CD14-positive monocyte (primary cell): ENCODE data around the gene PHF13. TPM values are rescaled to one million over a fixed set of nuclear protein-coding genes. Genes with fewer than 3 reads are reported as not detected.

Experiments used
- DNase-seq, 3 donors: peaks; one replicate each; pipeline ENCODE4 v3.0.0-alpha.2; 2011 to 2022
- H2AFZ ChIP-seq: 2 replicates; pipeline ENCODE4 v1.6.0; 2012; ENCODE audit warnings: mild to moderate bottlenecking, low read depth, low read length, inconsistent platforms; ENCODE audit not compliant: insufficient read depth, poor library complexity, severe bottlenecking
- H3K27ac ChIP-seq, 2 donors: 1 replicate in 1 of 2; 2 replicates in 1 of 2; pipeline ENCODE4 v1.5.1; 2012 to 2013; ENCODE audit warnings: low read length in 2 of 2, control low read depth in 1 of 2, inconsistent platforms in 1 of 2, low read depth in 1 of 2, mild to moderate bottlenecking in 1 of 2
- H3K27me3 ChIP-seq, 2 donors: one replicate each; pipeline versions ENCODE4 v1.6.0 to v1.6.1; 2011 to 2013; ENCODE audit warnings: low read length in 2 of 2; ENCODE audit not compliant: control insufficient read depth in 2 of 2, insufficient read depth in 2 of 2
- H3K36me3 ChIP-seq, 2 donors: replicated peaks in 1 of 2; 1 replicate in 1 of 2; 2 replicates in 1 of 2; pipeline versions ENCODE4 v1.5.1 to v1.6.1; 2012 to 2013; ENCODE audit warnings: low read length in 2 of 2, control low read depth in 1 of 2, inconsistent platforms in 1 of 2, mild to moderate bottlenecking in 1 of 2; ENCODE audit not compliant: insufficient read depth in 2 of 2, control insufficient read depth in 1 of 2
- H3K4me1 ChIP-seq, 2 donors: 1 replicate in 1 of 2; 2 replicates in 1 of 2; pipeline versions ENCODE4 v1.5.1 to v1.6.1; 2012 to 2013; ENCODE audit warnings: low read length in 2 of 2, control low read depth in 1 of 2, inconsistent platforms in 1 of 2, mild to moderate bottlenecking in 1 of 2, moderate library complexity in 1 of 2; ENCODE audit not compliant: insufficient read depth in 2 of 2, control insufficient read depth in 1 of 2
- H3K4me2 ChIP-seq: replicated peaks from 2 replicates; pipeline ENCODE3; 2012; ENCODE audit warnings: low read length, moderate library complexity, mild to moderate bottlenecking; ENCODE audit not compliant: poor library complexity, severe bottlenecking; ENCODE audit errors: extremely low read depth
- H3K4me3 ChIP-seq, 3 experiments: fragments of 200-600 bp in 1 of 3; sonication (generic) in 1 of 3; replicated peaks in 1 of 3; 1 replicate in 2 of 3; 2 replicates in 1 of 3; pipeline ENCODE4 v1.5.1; 2011 to 2013; ENCODE audit warnings: low read length in 3 of 3, mild to moderate bottlenecking in 3 of 3, control low read depth in 2 of 3, low read depth in 2 of 3, inconsistent platforms in 1 of 3, moderate library complexity in 1 of 3
- H3K79me2 ChIP-seq: 2 replicates; pipeline ENCODE4 v1.6.0; 2012; ENCODE audit warnings: mild to moderate bottlenecking, control low read depth, inconsistent platforms, low read length, moderate library complexity; ENCODE audit not compliant: insufficient read depth
- H3K9ac ChIP-seq: 2 replicates; pipeline ENCODE4 v1.6.0; 2017; ENCODE audit warnings: low read length, mild to moderate bottlenecking; ENCODE audit not compliant: insufficient read depth, poor library complexity, severe bottlenecking
- H3K9me3 ChIP-seq, 2 donors: replicated peaks in 1 of 2; 1 replicate in 1 of 2; 2 replicates in 1 of 2; pipeline versions ENCODE4 v1.5.1 to v1.6.1; 2012 to 2013; ENCODE audit warnings: low read length in 2 of 2, control low read depth in 1 of 2; ENCODE audit not compliant: control insufficient read depth in 1 of 2, insufficient read depth in 1 of 2
- H4K20me1 ChIP-seq: 2 replicates; pipeline ENCODE4 v1.6.0; 2012; ENCODE audit warnings: mild to moderate bottlenecking, low read length, control low read depth, moderate library complexity; ENCODE audit not compliant: insufficient read depth
- H3K27ac Mint-ChIP-seq, 7 donors: one replicate each; pipeline ENCODE4 v1.8.0; 2020; ENCODE audit warnings: mild to moderate bottlenecking in 7 of 7, mixed read lengths in 7 of 7, moderate library complexity in 6 of 7, inconsistent platforms in 2 of 7
- H3K27me3 Mint-ChIP-seq, 3 donors: one replicate each; pipeline ENCODE4 v1.8.0; 2021 to 2022; ENCODE audit warnings: low read depth in 3 of 3, mild to moderate bottlenecking in 3 of 3, mixed read lengths in 3 of 3, moderate library complexity in 3 of 3, inconsistent platforms in 1 of 3
- H3K36me3 Mint-ChIP-seq, 2 donors: one replicate each; pipeline ENCODE4 v1.8.0; 2020; ENCODE audit warnings: mixed read lengths in 2 of 2, inconsistent platforms in 1 of 2, mild to moderate bottlenecking in 1 of 2
- H3K4me1 Mint-ChIP-seq: one replicate; pipeline ENCODE4 v1.8.0; 2020; ENCODE audit warnings: mild to moderate bottlenecking, mixed read lengths
- H3K4me3 Mint-ChIP-seq, 2 donors: one replicate each; pipeline ENCODE4 v1.8.0; 2020; ENCODE audit warnings: mild to moderate bottlenecking in 2 of 2, mixed read lengths in 2 of 2, moderate library complexity in 1 of 2
- H3K9me3 Mint-ChIP-seq, 7 donors: one replicate each; pipeline ENCODE4 v1.8.0; 2020 to 2022; ENCODE audit warnings: mixed read lengths in 7 of 7, mild to moderate bottlenecking in 6 of 7, moderate library complexity in 6 of 7, inconsistent platforms in 2 of 7
- WGBS: methylation state at CpG from one replicate; pipeline ENCODE4 v1.1.5; 2013; ENCODE audit warnings: missing lambda C conversion rate; ENCODE audit not compliant: insufficient coverage; 5-methylcytosine and 5-hydroxymethylcytosine counted together
- intact Hi-C, 2 donors: fragments of 100-400 bp; cut with micrococcal nuclease; formaldehyde crosslinking; loops; one replicate each; pipeline versions ENCODE4 v1.15.0 to v1.15.1; 2023
- polyA plus RNA-seq, 3 donors: library from polyadenylated mRNA; depleted of rRNA in 1 of 3; unstranded in 2 of 3; stranded (reverse) in 1 of 3; fragments of 300-500 nt in 2 of 3; fragments of >200 nt in 1 of 3; fragmentation: Illumina TruSeq in 2 of 3; gene quantifications; 1 replicate in 2 of 3; 2 replicates in 1 of 3; pipeline ENCODE4 v1.2.3, GENCODE V29; 2012 to 2021
- TF ChIP-seq, protein P1 (sequence below): fragments of 200-600 bp; IDR thresholded peaks from one replicate; pipeline ENCODE4 v1.8.0; 2022; ENCODE audit warnings: antibody characterized with exemption, mild to moderate bottlenecking

Gene PHF13
- polyA plus RNA-seq, 3 donors, result 1.0 to 7.3 (median 1.7) TPM

DNA sequence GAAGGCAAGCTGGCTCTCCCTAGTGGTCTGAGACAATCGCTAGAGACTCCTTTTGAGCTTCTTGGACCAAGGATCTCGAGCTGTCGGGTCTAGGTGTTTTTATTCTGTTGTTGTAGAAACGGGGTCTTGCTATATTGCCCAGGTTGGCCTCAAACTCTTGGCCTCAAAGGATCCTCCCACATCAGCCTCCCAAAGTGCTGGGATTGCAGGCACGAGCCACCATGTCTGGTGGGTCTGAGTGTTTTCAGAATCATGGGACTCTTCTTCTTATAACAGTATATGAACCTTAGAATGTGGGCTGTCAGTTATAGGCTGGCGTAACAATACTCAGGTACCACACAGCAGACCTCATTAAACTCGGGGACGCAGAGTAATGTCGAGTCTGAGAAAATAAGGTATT lies 55.0 kb downstream of the PHF13 start:
- DNase-seq, result no peak
- Mint-ChIP-seq H3K36me3 (peaks cover 51 to 81% of the 10 kb centered on the region in 2 donors), H3K9me3 (no peaks in the 10 kb centered on the region), H3K27me3 (peaks cover 0 to 2% (median 2%) of the 10 kb centered on the region in 3 donors), H3K4me3 (no peak overlapping the region), H3K27ac (no peak overlapping the region), H3K4me1 (no peaks in the 10 kb centered on the region)
- intact Hi-C loops, result no loop called here
- Histone ChIP-seq H3K4me1 (no peaks in the 10 kb centered on the region), H3K9ac (no peak overlapping the region), H3K27ac (no peak overlapping the region), H3K4me3 (no peak overlapping the region), H3K27me3 (no peaks in the 10 kb centered on the region), H3K9me3 (no peaks in the 10 kb centered on the region), H3K4me2 (no peak overlapping the region), H3K36me3 (peaks cover 30 to 61% of the 10 kb centered on the region in 2 donors), H2AFZ (no peak overlapping the region), H4K20me1 (no peaks in the 10 kb centered on the region), H3K79me2 (no peaks in the 10 kb centered on the region)
- TF ChIP-seq, protein P1, sequence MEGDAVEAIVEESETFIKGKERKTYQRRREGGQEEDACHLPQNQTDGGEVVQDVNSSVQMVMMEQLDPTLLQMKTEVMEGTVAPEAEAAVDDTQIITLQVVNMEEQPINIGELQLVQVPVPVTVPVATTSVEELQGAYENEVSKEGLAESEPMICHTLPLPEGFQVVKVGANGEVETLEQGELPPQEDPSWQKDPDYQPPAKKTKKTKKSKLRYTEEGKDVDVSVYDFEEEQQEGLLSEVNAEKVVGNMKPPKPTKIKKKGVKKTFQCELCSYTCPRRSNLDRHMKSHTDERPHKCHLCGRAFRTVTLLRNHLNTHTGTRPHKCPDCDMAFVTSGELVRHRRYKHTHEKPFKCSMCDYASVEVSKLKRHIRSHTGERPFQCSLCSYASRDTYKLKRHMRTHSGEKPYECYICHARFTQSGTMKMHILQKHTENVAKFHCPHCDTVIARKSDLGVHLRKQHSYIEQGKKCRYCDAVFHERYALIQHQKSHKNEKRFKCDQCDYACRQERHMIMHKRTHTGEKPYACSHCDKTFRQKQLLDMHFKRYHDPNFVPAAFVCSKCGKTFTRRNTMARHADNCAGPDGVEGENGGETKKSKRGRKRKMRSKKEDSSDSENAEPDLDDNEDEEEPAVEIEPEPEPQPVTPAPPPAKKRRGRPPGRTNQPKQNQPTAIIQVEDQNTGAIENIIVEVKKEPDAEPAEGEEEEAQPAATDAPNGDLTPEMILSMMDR, result no peak
- 100% methylated on average over 1 of the region's 9 CpGs for WGBS

GRCh38 chr1:6672558-6672957 lies 59.0 kb downstream of the PHF13 start:
- Mint-ChIP-seq H3K36me3 (peaks cover 47 to 78% of the 10 kb centered on the region in 2 donors), H3K27me3 (peaks cover 0 to under 1% (median 0%) of the 10 kb centered on the region in 3 donors), H3K4me3 (no peak overlapping the region), H3K4me1 (no peaks in the 10 kb centered on the region), H3K27ac (no peak overlapping the region), H3K9me3 (no peaks in the 10 kb centered on the region)
- H3K36me3 ChIP-seq, result peaks cover 34 to 66% of the 10 kb centered on the region in 2 donors
- H3K27me3 ChIP-seq, result no peaks in the 10 kb centered on the region
- no peak overlapping the region for H3K9ac ChIP-seq
- H3K4me3 ChIP-seq, result no peak overlapping the region
- no peak overlapping the region for H2AFZ ChIP-seq
- H3K4me1 ChIP-seq, result no peaks in the 10 kb centered on the region
- no peak overlapping the region for H3K27ac ChIP-seq
- no peaks in the 10 kb centered on the region for H3K79me2 ChIP-seq
- WGBS, result 100% methylated on average over 1 of the region's 2 CpGs
- no peaks in the 10 kb centered on the region for H4K20me1 ChIP-seq
- intact Hi-C loops, result no loop called here
- DNase-seq, result no peak
- no peak overlapping the region for H3K4me2 ChIP-seq
- TF ChIP-seq, protein P1, result no peak
- no peaks in the 10 kb centered on the region for H3K9me3 ChIP-seq

Other genes starting within 250 kb of the PHF13 start
- 1 to 10 TPM in 2 of 3 donors, under 1 TPM in 1; 0.63 to 4.3 (median 1.4) TPM for gene ACOT7, start 220.0 kb upstream of the PHF13 start, polyA plus RNA-seq
- not detected for gene HES2, start 193.8 kb upstream of the PHF13 start, polyA plus RNA-seq
- gene ESPN, start 189.0 kb upstream of the PHF13 start, polyA plus RNA-seq, result not detected
- 1 to 10 TPM in 1 of 3 donors, under 1 TPM in 2; 0.33 to 3.0 (median 0.48) TPM for gene TNFRSF25, start 147.6 kb upstream of the PHF13 start, polyA plus RNA-seq
- gene PLEKHG5, start 122.1 kb upstream of the PHF13 start, polyA plus RNA-seq, result under 1 TPM in 1 of 3 donors, not detected in 2; 0.03 TPM
- gene NOL9, start 59.2 kb upstream of the PHF13 start, polyA plus RNA-seq, result 10 to 100 TPM in 1 of 3 donors, 1 to 10 TPM in 2; 3.7 to 11.5 (median 7.6) TPM
- not detected for gene TAS1R1, start 58.4 kb upstream of the PHF13 start, polyA plus RNA-seq
- 10 to 100 TPM; 13.2 to 94.2 (median 23.0) TPM for gene ZBTB48, start 33.7 kb upstream of the PHF13 start, polyA plus RNA-seq
- 10 to 100 TPM in 1 of 3 donors, 1 to 10 TPM in 2; 5.9 to 31.0 (median 7.3) TPM for gene KLHL21, start 10.9 kb upstream of the PHF13 start, polyA plus RNA-seq
- 10 to 100 TPM; 10.3 to 12.8 (median 10.3) TPM for gene THAP3, start 11.1 kb downstream of the PHF13 start, polyA plus RNA-seq
- gene DNAJC11, start 88.1 kb downstream of the PHF13 start, polyA plus RNA-seq, result 10 to 100 TPM in 2 of 3 donors, 1 to 10 TPM in 1; 9.7 to 19.9 (median 15.8) TPM
- gene CAMTA1, start 171.7 kb downstream of the PHF13 start, polyA plus RNA-seq, result 10 to 100 TPM; 52.0 to 89.6 (median 78.3) TPM